ENCODE results near the gene BTBD9. TPM values are rescaled to one million over a fixed set of nuclear protein-coding genes. Genes with fewer than 3 reads are reported as not detected.

The BTBD9 gene
- total RNA-seq, 4 donors from 2014 or later: 10.8 to 26.3 (median 15.3) TPM

DNA sequence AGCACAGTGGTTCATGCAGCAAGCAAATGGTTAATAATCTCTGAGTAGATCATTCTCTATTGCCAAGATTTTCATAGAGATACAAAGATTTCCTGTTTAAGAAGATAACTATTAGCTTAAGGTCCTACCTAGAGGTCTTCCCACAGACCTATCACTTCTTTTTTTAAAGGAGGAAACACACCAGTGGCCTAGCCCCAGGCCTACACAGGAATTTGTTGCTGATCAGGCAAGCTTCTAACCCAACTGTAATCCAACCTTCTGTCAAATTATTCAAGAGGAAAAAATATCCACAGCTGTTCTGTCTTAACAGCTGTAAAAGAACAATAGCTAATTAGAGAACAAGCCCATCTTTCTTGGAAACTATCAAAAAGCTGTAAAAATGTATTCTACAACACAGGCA, 332.8 kb downstream of the BTBD9 start:
- DNase-seq (ENCODE audit: low spot score): no peak
- TF ChIP-seq, protein P1, sequence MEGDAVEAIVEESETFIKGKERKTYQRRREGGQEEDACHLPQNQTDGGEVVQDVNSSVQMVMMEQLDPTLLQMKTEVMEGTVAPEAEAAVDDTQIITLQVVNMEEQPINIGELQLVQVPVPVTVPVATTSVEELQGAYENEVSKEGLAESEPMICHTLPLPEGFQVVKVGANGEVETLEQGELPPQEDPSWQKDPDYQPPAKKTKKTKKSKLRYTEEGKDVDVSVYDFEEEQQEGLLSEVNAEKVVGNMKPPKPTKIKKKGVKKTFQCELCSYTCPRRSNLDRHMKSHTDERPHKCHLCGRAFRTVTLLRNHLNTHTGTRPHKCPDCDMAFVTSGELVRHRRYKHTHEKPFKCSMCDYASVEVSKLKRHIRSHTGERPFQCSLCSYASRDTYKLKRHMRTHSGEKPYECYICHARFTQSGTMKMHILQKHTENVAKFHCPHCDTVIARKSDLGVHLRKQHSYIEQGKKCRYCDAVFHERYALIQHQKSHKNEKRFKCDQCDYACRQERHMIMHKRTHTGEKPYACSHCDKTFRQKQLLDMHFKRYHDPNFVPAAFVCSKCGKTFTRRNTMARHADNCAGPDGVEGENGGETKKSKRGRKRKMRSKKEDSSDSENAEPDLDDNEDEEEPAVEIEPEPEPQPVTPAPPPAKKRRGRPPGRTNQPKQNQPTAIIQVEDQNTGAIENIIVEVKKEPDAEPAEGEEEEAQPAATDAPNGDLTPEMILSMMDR (IDR thresholded peaks at IDR 0.05): no peak
- no peak for ATAC-seq (ENCODE audit: low FRiP score)

DNA sequence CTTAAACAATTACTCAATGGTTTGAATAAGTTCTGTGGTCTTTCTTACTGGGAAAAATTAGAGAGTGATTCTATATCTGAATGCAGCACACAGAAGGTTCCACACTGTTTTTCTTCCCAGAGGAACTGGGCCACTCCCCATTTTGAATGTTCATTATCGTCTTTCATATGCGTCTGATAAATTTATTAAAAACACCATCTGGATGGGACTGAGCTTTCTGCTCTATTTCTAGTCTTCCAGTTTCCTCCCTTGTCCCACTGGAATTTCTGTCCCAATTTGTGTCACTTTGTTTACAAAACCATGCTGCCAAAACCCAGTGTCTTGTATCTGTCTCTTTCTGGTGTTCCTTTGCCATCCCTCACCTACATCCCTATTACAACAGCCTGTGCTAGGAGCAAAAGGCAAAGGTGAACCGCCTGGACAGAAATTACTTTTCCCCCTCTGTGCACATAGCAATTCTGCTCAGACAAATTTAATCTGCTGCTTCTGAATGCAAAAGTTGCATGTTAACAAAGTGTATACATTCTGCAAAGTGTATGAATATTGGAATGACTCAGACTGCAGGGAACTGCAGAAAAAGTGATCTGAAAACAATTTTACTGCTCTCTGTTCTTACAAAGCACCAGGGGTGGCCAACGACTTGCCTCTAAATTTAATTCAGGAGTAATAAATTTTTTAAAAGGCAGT, 333.6 kb downstream of the BTBD9 start:
- no peak for ATAC-seq (ENCODE audit: low FRiP score)
- TF ChIP-seq, protein P1 (IDR thresholded peaks at IDR 0.05): no peak

DNA sequence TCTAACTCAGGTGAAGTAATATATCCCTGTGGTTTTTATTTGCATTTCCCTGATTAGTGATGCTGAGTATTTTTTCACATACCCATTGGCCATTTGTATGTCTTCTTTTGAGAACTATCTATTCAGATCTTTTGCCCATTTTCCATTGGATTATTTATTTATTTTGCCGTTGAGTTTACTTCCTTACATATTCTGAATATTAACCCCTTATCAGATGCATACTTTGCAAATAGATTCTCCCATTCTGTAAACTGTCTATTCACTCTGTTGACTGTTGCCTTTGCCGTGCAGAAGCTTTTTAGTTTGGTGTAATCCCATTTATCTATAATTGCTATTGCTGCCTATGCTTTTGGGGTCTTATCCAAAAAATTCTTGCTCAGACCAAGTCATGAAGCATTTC, 336.9 kb downstream of the BTBD9 start:
- TF ChIP-seq, protein P1 (IDR thresholded peaks at IDR 0.05): no peak
- ATAC-seq (ENCODE audit: low FRiP score) (no peak), DNase-seq (ENCODE audit: low spot score) (no peak)

More for the DNA sequence above, 333.6 kb downstream of the BTBD9 start:
- DNase-seq (ENCODE audit: low spot score): no peak

DNA sequence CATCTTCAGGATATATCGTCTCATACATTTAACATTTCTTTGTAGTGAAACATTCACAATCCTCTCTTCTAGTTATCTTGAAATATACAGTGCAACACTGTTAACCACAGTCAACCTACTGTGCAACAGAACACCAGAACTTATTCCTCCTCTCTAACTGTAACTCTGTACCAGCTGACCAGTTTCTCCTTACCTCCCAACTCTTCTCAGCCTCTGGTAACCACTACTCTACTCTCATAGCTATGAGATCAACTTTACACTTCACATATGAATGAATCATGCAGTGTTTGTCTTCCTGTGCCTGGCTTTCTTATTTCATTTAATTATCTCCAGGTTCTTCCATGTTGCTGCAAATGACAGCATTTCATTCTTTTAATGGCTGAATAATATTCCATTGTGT, 337.6 kb downstream of the BTBD9 start:
- no peak for DNase-seq (ENCODE audit: low spot score)
- TF ChIP-seq, protein P1 (IDR thresholded peaks at IDR 0.05): no peak

DNA sequence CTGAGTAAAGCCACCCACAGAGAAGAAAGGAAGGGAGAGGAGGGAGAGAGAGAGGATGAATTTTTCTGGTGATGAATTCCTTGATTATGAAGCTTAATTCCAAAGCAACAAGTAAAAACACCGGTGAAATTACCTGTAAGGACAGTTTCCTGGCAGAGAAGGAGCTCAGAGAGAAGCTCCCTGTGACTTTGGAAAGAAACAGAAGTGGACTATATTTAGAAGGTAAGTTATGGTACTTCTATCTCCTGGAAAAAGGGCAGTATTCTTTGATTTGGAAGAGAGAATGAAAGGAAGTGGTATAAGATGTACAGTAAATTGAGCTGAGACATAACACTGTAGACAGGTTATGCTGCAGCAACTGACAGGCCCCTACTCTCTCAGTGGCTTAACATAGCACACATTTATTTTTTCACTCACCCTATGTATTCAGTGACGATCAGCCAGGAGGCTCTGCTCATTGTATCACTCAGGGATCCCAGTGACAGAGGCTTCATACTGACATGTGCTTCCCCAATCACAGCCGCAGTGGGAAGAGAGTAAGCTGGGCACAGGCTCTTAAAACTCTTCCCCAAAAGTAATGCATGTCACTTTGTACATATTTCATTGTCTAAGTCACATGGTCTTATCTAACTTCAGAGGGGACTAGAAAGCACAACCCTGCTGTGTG, 349.5 kb downstream of the BTBD9 start:
- DNase-seq (ENCODE audit: low spot score) (no peak), ATAC-seq (ENCODE audit: low FRiP score) (no peak)
- TF ChIP-seq, protein P1 (IDR thresholded peaks at IDR 0.05): no peak

More for the DNA sequence above, 337.6 kb downstream of the BTBD9 start:
- ATAC-seq (ENCODE audit: low FRiP score): no peak

DNA sequence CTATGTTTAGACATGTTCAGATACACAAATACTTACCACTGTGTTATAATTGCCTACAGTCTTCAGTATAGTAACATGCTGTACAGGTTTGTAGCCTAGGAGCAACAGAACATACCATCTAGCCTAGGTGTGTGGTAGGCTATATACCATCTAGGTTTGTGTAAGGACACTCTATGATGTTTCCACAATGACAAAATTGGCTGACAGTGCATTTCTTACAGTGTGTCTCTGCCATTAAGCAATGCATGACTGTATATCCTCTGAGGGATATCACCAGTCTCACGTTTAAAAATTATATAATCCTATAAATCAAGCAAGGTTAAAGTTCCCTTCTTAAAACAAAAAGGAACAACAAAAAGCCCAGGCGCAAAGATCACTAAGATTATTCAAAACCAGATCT, 352.2 kb downstream of the BTBD9 start:
- DNase-seq (ENCODE audit: low spot score) (no peak), ATAC-seq (ENCODE audit: low FRiP score) (no peak)
- TF ChIP-seq, protein P1 (IDR thresholded peaks at IDR 0.05): no peak
